ENCODE measurements around the gene FAM210A.

Gene FAM210A

DNA sequence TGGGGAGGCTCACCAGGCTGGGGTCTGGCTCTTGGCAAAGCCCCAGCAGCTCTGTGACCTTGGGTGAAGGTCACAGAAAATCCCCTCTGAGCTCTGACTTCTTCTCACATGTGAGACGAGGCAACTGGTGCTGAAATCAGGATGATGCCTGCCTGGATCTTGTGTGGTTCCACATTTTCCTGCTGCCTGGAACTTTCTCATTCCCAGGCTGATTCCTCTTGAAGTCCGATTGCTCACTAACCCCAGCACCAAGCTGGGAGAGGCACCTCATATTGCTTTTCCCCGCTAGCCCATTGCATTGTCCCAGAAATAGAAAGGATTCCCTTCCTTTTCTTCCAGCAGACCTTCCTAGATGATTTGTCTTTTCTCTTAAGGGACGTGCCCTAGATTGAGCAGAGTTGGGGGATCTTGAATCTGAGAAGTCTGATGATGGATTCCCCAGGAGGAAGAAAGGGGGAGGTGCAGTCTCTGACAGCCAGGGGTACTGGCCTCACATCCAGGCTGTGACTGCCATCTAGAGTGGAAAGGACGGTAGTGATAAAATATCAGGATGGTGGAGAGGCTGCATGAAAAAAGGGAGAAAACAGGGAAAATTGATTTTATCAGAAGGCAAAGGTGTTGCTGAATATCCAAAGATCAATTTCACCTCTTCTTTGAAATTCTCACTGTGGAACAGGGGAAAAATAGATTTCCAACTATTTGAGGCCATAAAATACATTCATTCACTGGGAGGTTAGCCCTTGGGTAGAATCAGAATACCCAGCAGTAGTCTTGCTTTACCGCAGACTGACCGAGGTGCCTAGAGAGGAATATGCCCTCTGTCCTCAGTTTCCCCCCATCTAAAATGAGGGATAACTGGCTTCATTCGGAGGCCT lies 96.3 kb downstream of the FAM210A start:
- Histone ChIP-seq H3K9ac (ENCODE audit: low read length) (peak overlapping the region; percentile 21; the same call in 1 of the 2 replicates), H3F3A (ENCODE audit: insufficient read depth, low read length) (no peaks in the 10 kb centered on the region), H3K9me2 (ENCODE audit: low read depth, low read length) (no peaks in the 10 kb centered on the region), H3K4me1 (ENCODE audit: insufficient read depth, low read length, severe bottlenecking) (peaks cover 48% of the 10 kb centered on the region), H3K4me2 (ENCODE audit: low read length) (peak overlapping the region; percentile 29; the same call in 1 of the 2 replicates), H2AFZ (ENCODE audit: low read length) (no peak overlapping the region), H3K9me3 (ENCODE audit: low read length) (peaks cover 29% of the 10 kb centered on the region), H4K20me1 (ENCODE audit: insufficient read depth, low read length) (no peaks in the 10 kb centered on the region), H3K27me3 (ENCODE audit: insufficient read depth, low read length) (no peaks in the 10 kb centered on the region), H3K4me3 (ENCODE audit: low read depth, low read length, poor library complexity, severe bottlenecking) (no peak overlapping the region), H3K79me2 (ENCODE audit: insufficient read depth, low read length) (peaks cover 52% of the 10 kb centered on the region), H3K36me3 (ENCODE audit: insufficient read depth, low read length) (peaks cover 90% of the 10 kb centered on the region), H3K27ac (ENCODE audit: low read depth, low read length, poor library complexity, severe bottlenecking) (peak overlapping the region; percentile 40)
- TF ChIP-seq, protein P1, sequence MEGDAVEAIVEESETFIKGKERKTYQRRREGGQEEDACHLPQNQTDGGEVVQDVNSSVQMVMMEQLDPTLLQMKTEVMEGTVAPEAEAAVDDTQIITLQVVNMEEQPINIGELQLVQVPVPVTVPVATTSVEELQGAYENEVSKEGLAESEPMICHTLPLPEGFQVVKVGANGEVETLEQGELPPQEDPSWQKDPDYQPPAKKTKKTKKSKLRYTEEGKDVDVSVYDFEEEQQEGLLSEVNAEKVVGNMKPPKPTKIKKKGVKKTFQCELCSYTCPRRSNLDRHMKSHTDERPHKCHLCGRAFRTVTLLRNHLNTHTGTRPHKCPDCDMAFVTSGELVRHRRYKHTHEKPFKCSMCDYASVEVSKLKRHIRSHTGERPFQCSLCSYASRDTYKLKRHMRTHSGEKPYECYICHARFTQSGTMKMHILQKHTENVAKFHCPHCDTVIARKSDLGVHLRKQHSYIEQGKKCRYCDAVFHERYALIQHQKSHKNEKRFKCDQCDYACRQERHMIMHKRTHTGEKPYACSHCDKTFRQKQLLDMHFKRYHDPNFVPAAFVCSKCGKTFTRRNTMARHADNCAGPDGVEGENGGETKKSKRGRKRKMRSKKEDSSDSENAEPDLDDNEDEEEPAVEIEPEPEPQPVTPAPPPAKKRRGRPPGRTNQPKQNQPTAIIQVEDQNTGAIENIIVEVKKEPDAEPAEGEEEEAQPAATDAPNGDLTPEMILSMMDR (IDR thresholded peaks at IDR 0.05; ENCODE audit: low read length): peak; percentile 99
- no peak for TF ChIP-seq EZH2 (IDR thresholded peaks at IDR 0.05; ENCODE audit: borderline replicate concordance, low read length)

DNA sequence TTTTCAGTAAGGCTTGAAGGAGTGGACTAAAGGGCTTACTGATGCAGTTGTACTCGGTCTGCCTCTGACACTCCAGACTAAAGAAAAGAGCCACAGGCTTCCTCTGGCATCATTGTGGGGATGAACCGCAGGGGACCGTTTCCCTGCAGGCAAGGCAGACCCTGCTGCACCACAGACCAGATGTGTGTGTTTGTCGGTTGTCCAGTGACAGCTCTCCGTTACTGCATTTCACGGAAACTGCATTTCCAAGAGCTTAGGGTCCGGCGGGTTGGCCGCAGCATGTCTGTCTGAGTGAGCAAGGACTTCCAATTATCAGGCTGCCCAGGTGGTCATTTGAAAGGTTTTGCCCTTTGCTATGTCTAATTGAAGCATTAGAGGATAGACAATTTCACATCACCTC lies 98.1 kb downstream of the FAM210A start:
- peaks cover 19% of the 10 kb centered on the region for H3K9me3 ChIP-seq (ENCODE audit: low read length)
- no peak overlapping the region; the same call in 1 of the 2 replicates for H3K9ac ChIP-seq (ENCODE audit: low read length)
- H3K27ac ChIP-seq (ENCODE audit: low read depth, low read length, poor library complexity, severe bottlenecking): peak overlapping the region; percentile 48
- peaks cover 39% of the 10 kb centered on the region for H3K79me2 ChIP-seq (ENCODE audit: insufficient read depth, low read length)
- no peaks in the 10 kb centered on the region for H3F3A ChIP-seq (ENCODE audit: insufficient read depth, low read length)
- no peak overlapping the region for H3K4me3 ChIP-seq (ENCODE audit: low read depth, low read length, poor library complexity, severe bottlenecking)
- peak overlapping the region; percentile 15; the same call in 1 of the 2 replicates for H3K4me2 ChIP-seq (ENCODE audit: low read length)
- peaks cover 90% of the 10 kb centered on the region for H3K36me3 ChIP-seq (ENCODE audit: insufficient read depth, low read length)
- TF ChIP-seq EZH2 (IDR thresholded peaks at IDR 0.05; ENCODE audit: borderline replicate concordance, low read length): no peak
- TF ChIP-seq, protein P1 (IDR thresholded peaks at IDR 0.05; ENCODE audit: low read length): no peak
- no peaks in the 10 kb centered on the region for H3K9me2 ChIP-seq (ENCODE audit: low read depth, low read length)
- H3K4me1 ChIP-seq (ENCODE audit: insufficient read depth, low read length, severe bottlenecking): peaks cover 67% of the 10 kb centered on the region
- no peak overlapping the region for H2AFZ ChIP-seq (ENCODE audit: low read length)
- H3K27me3 ChIP-seq (ENCODE audit: insufficient read depth, low read length): no peaks in the 10 kb centered on the region
- no peaks in the 10 kb centered on the region for H4K20me1 ChIP-seq (ENCODE audit: insufficient read depth, low read length)

DNA sequence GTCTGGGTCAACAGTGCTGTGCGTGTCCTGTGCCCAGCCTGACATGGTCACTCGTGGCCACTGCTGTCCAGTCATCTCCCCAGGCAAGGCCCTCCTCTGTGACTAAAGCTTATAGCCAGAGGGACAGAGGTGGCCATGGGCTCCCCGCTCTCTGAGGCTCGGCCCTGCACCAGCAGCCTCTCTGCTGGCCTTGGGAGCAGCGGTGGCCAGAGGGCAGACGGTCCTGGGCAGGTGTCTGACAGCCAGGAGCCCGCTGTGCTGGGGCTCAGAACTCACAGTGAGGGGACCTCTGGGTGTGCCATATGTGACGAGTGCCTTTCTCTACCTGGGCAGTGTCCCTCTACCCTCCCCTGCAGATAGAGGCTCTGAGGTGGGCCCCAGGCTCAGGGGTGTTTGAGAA lies 98.7 kb downstream of the FAM210A start:
- no peak overlapping the region for H3K9ac ChIP-seq (ENCODE audit: low read length)
- no peak overlapping the region; the same call in 1 of the 2 replicates for H3K4me2 ChIP-seq (ENCODE audit: low read length)
- peaks cover 15% of the 10 kb centered on the region for H3K9me3 ChIP-seq (ENCODE audit: low read length)
- H2AFZ ChIP-seq (ENCODE audit: low read length): no peak overlapping the region
- H3F3A ChIP-seq (ENCODE audit: insufficient read depth, low read length): no peaks in the 10 kb centered on the region
- H3K79me2 ChIP-seq (ENCODE audit: insufficient read depth, low read length): peaks cover 39% of the 10 kb centered on the region
- H3K27ac ChIP-seq (ENCODE audit: low read depth, low read length, poor library complexity, severe bottlenecking): peak overlapping the region; percentile 62
- no peaks in the 10 kb centered on the region for H3K9me2 ChIP-seq (ENCODE audit: low read depth, low read length)
- H3K4me3 ChIP-seq (ENCODE audit: low read depth, low read length, poor library complexity, severe bottlenecking): no peak overlapping the region
- H3K27me3 ChIP-seq (ENCODE audit: insufficient read depth, low read length): no peaks in the 10 kb centered on the region
- no peaks in the 10 kb centered on the region for H4K20me1 ChIP-seq (ENCODE audit: insufficient read depth, low read length)
- TF ChIP-seq, protein P1 (IDR thresholded peaks at IDR 0.05; ENCODE audit: low read length): no peak
- TF ChIP-seq EZH2 (IDR thresholded peaks at IDR 0.05; ENCODE audit: borderline replicate concordance, low read length): no peak
- H3K36me3 ChIP-seq (ENCODE audit: insufficient read depth, low read length): peaks cover 90% of the 10 kb centered on the region
- H3K4me1 ChIP-seq (ENCODE audit: insufficient read depth, low read length, severe bottlenecking): peaks cover 72% of the 10 kb centered on the region

All from OCI-LY1 (cell line).